Body of pancreas (tissue), 4 donors: Measurements from ENCODE around the gene INTS13. TPM values are rescaled to one million over a fixed set of nuclear protein-coding genes. Genes with fewer than 3 reads are reported as not detected.
A peak's percentile ranks its signal among the peaks of the same experiment; 100 is the strongest.

ENCODE experiments used
- ATAC-seq: fragments of 150-250 bp; one replicate; pipeline ENCODE4 v1.9.1; 2016
- DNase-seq, 4 donors: peaks; one replicate each; pipeline ENCODE4 v3.0.0-alpha.2; 2019
- H3K27ac ChIP-seq, 4 donors: fragments of 200-600 bp; sonication (generic); 1 replicate in 3 of 4; 2 replicates in 1 of 4; pipeline versions ENCODE4 v1.5.1 to v1.6.1; 2016 to 2019; ENCODE audit warnings: mild to moderate bottlenecking in 1 of 4, mixed read lengths in 1 of 4, moderate library complexity in 1 of 4
- H3K27me3 ChIP-seq, 2 donors: fragments of 200-600 bp; sonication (generic); one replicate each; pipeline ENCODE4 v1.6.0; 2016; ENCODE audit warnings: mild to moderate bottlenecking in 1 of 2
- H3K36me3 ChIP-seq, 2 donors: fragments of 200-600 bp; sonication (generic); replicated peaks in 1 of 2; 2 replicates each; pipeline ENCODE4 v1.5.1; 2016; ENCODE audit warnings: low read depth in 2 of 2; ENCODE audit not compliant: insufficient read depth in 1 of 2
- H3K4me1 ChIP-seq: fragments of 200-600 bp; sonication (generic); one replicate; pipeline ENCODE4 v1.6.0; 2016
- H3K4me3 ChIP-seq, 2 donors: fragments of 200-600 bp; sonication (generic); 1 replicate in 1 of 2; 2 replicates in 1 of 2; pipeline ENCODE4 v1.5.1; 2016 to 2019
- H3K9me3 ChIP-seq, 3 donors: fragments of 200-600 bp; sonication (generic); 1 replicate in 2 of 3; 2 replicates in 1 of 3; pipeline ENCODE4 v1.5.1; 2016
- CTCF ChIP-seq, 7 experiments: fragments of 450-650 bp in 4 of 7; fragments of 200-600 bp in 3 of 7; sonication (generic) in 3 of 7; IDR thresholded peaks; one replicate each; pipeline ENCODE4 v1.5.1; 2016 to 2019; ENCODE audit warnings: antibody characterized with exemption in 7 of 7
- POLR2A ChIP-seq, 3 donors: fragments of 450-650 bp; IDR thresholded peaks; one replicate each; pipeline ENCODE4 v1.6.1; 2016; ENCODE audit warnings: antibody characterized with exemption in 3 of 3, mild to moderate bottlenecking in 2 of 3
- WGBS, 2 donors: methylation state at CpG; one replicate each; pipeline ENCODE4 v1.1.5; 2017; 5-methylcytosine and 5-hydroxymethylcytosine counted together
- intact Hi-C: fragments of 100-400 bp; cut with DNase I; formaldehyde crosslinking; loops from one replicate; pipeline ENCODE4 v1.15.1; 2023
- total RNA-seq, 2 donors: library from RNA; depleted of rRNA; stranded (reverse); fragments of >200 nt; gene quantifications; one replicate each; pipeline ENCODE4 v1.1.0, GENCODE V29; 2016

INTS13 gene
- total RNA-seq, 2 donors from 2014 or later = 12.9 to 13.0 TPM

GRCh38 chr12:26928661-26929060, 9.1 kb downstream of the INTS13 start:
- no peaks in the 10 kb centered on the region for H3K9me3 ChIP-seq
- no peaks in the 10 kb centered on the region for H3K4me1 ChIP-seq
- DNase-seq (no peak), ATAC-seq (no peak)
- H3K4me3 ChIP-seq = no peak overlapping the region
- intact Hi-C loops = no loop called here
- TF ChIP-seq CTCF (IDR thresholded peaks at IDR 0.05) (no peak), POLR2A (IDR thresholded peaks at IDR 0.05) (no peak)
- H3K27me3 ChIP-seq = no peaks in the 10 kb centered on the region
- H3K36me3 ChIP-seq = peaks cover 0 to 12% of the 10 kb centered on the region in 2 donors
- WGBS, 2 donors = 89 to 95% methylated on average over 5 of the region's 5 CpGs
- H3K27ac ChIP-seq = no peak overlapping the region

DNA sequence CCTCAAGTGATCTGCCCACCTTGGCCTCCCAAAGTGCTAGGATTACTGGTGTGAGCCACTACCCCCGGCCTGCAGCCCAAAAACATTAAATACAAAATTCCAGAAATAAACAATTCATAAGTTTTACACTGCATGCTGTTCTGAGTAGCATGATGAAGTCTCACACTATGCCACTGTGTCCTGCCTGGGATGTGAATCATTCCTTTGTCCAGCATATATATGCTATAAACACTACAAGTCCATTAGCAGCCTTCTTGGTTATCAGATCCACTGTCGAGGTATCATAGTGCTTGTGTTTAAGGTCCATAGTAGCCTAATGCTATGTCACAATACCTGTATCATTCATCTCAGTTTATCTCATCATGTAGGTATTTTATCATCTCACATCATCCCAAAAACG, 15.9 kb downstream of the INTS13 start:
- H3K27me3 ChIP-seq = no peaks in the 10 kb centered on the region
- WGBS, 2 donors = 84 to 85% methylated on average over 3 of the region's 3 CpGs
- H3K4me3 ChIP-seq = no peak overlapping the region
- DNase-seq (no peak), ATAC-seq (no peak)
- no peaks in the 10 kb centered on the region for H3K4me1 ChIP-seq
- H3K9me3 ChIP-seq = no peaks in the 10 kb centered on the region
- TF ChIP-seq CTCF (IDR thresholded peaks at IDR 0.05) (no peak), POLR2A (IDR thresholded peaks at IDR 0.05) (no peak)
- H3K36me3 ChIP-seq = peaks cover 0 to 18% of the 10 kb centered on the region in 2 donors
- intact Hi-C loops = no loop called here
- no peak overlapping the region for H3K27ac ChIP-seq

- H3K27me3 ChIP-seq = no peaks in the 10 kb centered on the region
- H3K9me3 ChIP-seq = no peaks in the 10 kb centered on the region
- H3K27ac ChIP-seq = no peak overlapping the region
- no peak overlapping the region for H3K4me3 ChIP-seq
- H3K36me3 ChIP-seq = peaks cover 0 to 10% of the 10 kb centered on the region in 2 donors
- TF ChIP-seq POLR2A (IDR thresholded peaks at IDR 0.05) = no peak
- no peak for TF ChIP-seq CTCF (IDR thresholded peaks at IDR 0.05)
- ATAC-seq = no peak
- no peak for DNase-seq
- intact Hi-C loops = no loop called here
- peaks cover 3% of the 10 kb centered on the region for H3K4me1 ChIP-seq
- 79 to 93% methylated on average over 2 of the region's 2 CpGs for WGBS, 2 donors
Measured at GRCh38 chr12:26919216-26919555, 18.6 kb downstream of the INTS13 start.

DNA sequence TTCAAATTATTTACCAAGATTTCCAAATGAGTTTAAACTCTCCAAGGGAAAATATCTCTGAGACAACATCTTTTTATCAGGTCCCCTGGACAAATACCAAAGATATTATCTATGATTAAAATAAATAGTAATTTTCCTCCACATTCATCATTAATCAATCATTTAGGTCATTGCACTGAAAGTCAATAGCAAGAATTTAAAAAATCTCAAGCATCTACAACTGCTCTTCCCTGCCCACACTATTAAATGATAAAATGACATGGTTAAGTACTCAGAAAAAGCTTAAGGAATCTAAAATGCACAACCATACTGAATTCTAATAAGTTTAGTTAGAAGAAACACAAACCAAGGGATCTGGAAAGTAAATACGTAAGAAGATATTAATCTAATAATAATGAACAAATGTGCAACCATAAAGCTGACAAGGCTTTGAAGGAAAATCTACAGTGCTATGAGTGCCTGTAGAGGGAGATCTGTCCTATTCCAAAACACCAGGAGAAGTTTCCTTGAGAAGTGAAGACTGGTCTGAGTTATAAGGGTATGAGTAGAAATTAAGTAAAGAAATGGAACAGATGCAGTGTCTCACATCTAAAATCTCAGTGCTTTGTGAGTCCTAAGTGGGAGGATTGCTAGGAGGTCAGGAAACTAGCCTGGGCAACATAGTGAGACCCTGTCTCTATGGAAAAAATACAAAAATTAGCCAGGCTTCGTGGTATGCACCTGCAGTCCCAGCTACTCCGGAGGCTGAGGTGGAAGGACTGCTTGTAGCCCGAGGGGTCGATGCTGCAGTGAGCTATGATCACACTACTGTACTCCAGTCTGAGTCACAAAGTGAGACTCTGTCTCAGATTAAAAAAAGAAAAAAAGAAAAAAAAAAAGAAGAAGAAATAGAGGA, 19.2 kb downstream of the INTS13 start:
- peaks cover 0 to 10% of the 10 kb centered on the region in 2 donors for H3K36me3 ChIP-seq
- no peak for DNase-seq
- intact Hi-C loops = no loop called here
- H3K27ac ChIP-seq = no peak overlapping the region
- H3K4me3 ChIP-seq = no peak overlapping the region
- ATAC-seq = no peak
- H3K9me3 ChIP-seq = no peaks in the 10 kb centered on the region
- no peaks in the 10 kb centered on the region for H3K27me3 ChIP-seq
- TF ChIP-seq POLR2A (IDR thresholded peaks at IDR 0.05) (no peak), CTCF (IDR thresholded peaks at IDR 0.05) (peak in 3 of 7 experiments; percentile 13 to 24 (median 19))
- H3K4me1 ChIP-seq = peaks cover 3% of the 10 kb centered on the region
- 82 to 90% methylated on average over 5 of the region's 5 CpGs for WGBS, 2 donors

DNA sequence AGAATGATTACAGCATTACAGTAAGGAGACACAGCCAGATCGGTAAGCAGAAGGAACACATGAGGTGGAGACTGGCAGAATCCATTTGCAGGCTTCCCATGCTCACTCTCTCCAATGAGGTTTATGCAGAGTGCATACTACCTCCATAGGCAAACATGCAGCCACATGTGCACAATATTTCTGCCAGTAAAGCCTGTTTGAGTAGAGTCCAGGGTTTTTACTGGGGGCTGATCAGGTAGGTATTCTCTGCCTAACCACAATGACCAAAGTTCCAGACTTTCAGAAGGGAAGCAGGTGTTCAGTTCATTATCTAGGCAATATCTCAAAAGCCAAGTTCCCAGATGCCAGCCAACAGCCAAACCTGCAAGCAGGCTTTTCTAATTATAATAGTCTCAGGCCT, 31.1 kb downstream of the INTS13 start:
- no peak overlapping the region for H3K4me3 ChIP-seq
- intact Hi-C loops = no loop called here
- WGBS, 2 donors = 18 to 26% methylated on average over 1 of the region's 1 CpG
- peaks cover 20% of the 10 kb centered on the region for H3K4me1 ChIP-seq
- H3K27ac ChIP-seq = peak overlapping the region; percentile 12 to 77 (median 63)
- ATAC-seq = peak; percentile 71
- peak; percentile 21 to 60 (median 38) for DNase-seq
- TF ChIP-seq POLR2A (IDR thresholded peaks at IDR 0.05) (no peak), CTCF (IDR thresholded peaks at IDR 0.05) (no peak)
- peaks cover 5 to 12% of the 10 kb centered on the region in 2 donors for H3K36me3 ChIP-seq
- H3K9me3 ChIP-seq = no peaks in the 10 kb centered on the region
- H3K27me3 ChIP-seq = no peaks in the 10 kb centered on the region
